Measurements from ENCODE around the gene OGA. TPM values are rescaled to one million over a fixed set of nuclear protein-coding genes. Genes with fewer than 3 reads are reported as not detected.
A peak's percentile ranks its signal among the peaks of the same experiment; 100 is the strongest.

OGA gene
- total and polyA plus RNA-seq, 9 of the 15 experiments (the other 6 are each of a cell fraction or from before 2014, with no cell fraction given), result 13.5 to 73.5 (median 59.5) TPM

DNA sequence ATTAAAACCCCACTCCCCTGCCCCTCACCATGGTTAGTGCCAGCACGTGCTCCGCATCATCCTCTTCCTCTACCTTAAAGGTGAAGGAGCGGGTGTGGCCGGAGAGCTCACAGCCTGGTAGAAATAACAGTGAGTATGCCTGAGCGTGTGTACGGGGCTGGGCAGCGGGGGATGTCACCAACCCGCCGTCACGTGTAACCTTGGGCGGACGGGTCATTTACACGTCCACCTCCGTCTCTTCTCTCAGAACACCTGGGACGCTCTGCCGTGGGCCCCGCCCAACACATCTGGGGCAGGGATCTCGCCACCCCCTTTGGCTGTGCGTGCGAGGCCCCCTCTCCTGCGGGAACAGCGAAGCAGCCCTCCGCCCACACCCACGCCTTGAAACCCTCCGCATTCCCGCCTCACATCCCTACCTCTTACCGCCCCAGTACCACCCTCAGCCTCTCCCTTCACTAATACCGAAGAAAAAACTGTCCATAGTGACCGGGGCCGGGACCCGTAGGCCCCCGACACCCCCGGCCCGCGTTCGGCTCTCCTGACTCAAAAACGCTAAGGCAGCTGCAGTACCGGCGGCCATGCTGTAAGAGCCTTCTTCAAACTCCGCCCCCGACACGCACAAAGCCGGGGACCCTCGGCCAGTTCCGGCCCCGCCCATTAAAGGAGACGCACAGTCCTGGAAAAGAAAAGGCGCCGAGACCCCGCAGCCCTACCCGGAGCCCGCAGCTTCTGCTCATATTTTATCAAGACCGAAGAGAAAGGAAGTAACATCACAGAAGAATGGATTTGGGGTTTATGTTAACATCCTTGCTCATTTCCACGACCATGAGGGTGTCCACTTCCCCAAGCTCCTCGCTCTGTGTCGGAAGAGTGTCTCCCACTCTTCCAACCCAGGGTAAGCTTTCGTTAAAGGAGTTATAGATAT, 35.2 kb downstream of the OGA start, which contains the start of gene NPM3 (continued):
- TF ChIP-seq, protein P1, sequence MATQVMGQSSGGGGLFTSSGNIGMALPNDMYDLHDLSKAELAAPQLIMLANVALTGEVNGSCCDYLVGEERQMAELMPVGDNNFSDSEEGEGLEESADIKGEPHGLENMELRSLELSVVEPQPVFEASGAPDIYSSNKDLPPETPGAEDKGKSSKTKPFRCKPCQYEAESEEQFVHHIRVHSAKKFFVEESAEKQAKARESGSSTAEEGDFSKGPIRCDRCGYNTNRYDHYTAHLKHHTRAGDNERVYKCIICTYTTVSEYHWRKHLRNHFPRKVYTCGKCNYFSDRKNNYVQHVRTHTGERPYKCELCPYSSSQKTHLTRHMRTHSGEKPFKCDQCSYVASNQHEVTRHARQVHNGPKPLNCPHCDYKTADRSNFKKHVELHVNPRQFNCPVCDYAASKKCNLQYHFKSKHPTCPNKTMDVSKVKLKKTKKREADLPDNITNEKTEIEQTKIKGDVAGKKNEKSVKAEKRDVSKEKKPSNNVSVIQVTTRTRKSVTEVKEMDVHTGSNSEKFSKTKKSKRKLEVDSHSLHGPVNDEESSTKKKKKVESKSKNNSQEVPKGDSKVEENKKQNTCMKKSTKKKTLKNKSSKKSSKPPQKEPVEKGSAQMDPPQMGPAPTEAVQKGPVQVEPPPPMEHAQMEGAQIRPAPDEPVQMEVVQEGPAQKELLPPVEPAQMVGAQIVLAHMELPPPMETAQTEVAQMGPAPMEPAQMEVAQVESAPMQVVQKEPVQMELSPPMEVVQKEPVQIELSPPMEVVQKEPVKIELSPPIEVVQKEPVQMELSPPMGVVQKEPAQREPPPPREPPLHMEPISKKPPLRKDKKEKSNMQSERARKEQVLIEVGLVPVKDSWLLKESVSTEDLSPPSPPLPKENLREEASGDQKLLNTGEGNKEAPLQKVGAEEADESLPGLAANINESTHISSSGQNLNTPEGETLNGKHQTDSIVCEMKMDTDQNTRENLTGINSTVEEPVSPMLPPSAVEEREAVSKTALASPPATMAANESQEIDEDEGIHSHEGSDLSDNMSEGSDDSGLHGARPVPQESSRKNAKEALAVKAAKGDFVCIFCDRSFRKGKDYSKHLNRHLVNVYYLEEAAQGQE (IDR thresholded peaks at IDR 0.05; ENCODE audit: borderline replicate concordance), result no peak
- TF ChIP-seq, protein P1 (CRISPR knock-in tag; IDR thresholded peaks at IDR 0.05; ENCODE audit: low read depth), result no peak
- TF ChIP-seq GATAD2A (IDR thresholded peaks at IDR 0.05), result no peak
- TF ChIP-seq CREM (IDR thresholded peaks at IDR 0.05; ENCODE audit: low read depth), result peak; percentile 95
- TF ChIP-seq, protein P2, sequence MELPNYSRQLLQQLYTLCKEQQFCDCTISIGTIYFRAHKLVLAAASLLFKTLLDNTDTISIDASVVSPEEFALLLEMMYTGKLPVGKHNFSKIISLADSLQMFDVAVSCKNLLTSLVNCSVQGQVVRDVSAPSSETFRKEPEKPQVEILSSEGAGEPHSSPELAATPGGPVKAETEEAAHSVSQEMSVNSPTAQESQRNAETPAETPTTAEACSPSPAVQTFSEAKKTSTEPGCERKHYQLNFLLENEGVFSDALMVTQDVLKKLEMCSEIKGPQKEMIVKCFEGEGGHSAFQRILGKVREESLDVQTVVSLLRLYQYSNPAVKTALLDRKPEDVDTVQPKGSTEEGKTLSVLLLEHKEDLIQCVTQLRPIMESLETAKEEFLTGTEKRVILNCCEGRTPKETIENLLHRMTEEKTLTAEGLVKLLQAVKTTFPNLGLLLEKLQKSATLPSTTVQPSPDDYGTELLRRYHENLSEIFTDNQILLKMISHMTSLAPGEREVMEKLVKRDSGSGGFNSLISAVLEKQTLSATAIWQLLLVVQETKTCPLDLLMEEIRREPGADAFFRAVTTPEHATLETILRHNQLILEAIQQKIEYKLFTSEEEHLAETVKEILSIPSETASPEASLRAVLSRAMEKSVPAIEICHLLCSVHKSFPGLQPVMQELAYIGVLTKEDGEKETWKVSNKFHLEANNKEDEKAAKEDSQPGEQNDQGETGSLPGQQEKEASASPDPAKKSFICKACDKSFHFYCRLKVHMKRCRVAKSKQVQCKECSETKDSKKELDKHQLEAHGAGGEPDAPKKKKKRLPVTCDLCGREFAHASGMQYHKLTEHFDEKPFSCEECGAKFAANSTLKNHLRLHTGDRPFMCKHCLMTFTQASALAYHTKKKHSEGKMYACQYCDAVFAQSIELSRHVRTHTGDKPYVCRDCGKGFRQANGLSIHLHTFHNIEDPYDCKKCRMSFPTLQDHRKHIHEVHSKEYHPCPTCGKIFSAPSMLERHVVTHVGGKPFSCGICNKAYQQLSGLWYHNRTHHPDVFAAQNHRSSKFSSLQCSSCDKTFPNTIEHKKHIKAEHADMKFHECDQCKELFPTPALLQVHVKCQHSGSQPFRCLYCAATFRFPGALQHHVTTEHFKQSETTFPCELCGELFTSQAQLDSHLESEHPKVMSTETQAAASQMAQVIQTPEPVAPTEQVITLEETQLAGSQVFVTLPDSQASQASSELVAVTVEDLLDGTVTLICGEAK (IDR thresholded peaks at IDR 0.05), result peak; percentile 49
- TF ChIP-seq, protein P2 (CRISPR knock-in tag; IDR thresholded peaks at IDR 0.05), result no peak
- TF ChIP-seq ZNF347 (CRISPR knock-in tag; IDR thresholded peaks at IDR 0.05; ENCODE audit: low read depth), result no peak
- TF ChIP-seq EZH2 (IDR thresholded peaks at IDR 0.05; ENCODE audit: borderline replicate concordance, low read depth, low read length), result no peak
- TF ChIP-seq POLR2B (IDR thresholded peaks at IDR 0.05; ENCODE audit: low read depth, partially characterized antibody), result no peak
- TF ChIP-seq, protein P3, sequence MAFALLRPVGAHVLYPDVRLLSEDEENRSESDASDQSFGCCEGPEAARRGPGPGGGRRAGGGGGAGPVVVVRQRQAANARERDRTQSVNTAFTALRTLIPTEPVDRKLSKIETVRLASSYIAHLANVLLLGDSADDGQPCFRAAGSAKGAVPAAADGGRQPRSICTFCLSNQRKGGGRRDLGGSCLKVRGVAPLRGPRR (CRISPR knock-in tag; IDR thresholded peaks at IDR 0.05), result no peak

Data from K562 (cell line).